Stimulated activated CD4-positive, alpha-beta T cell treated with anti-CD3 and anti-CD28 coated beads, Interleukin-2, amount 100 ng/mL, for 24 hours (primary cell): Measurements from ENCODE around the gene CLTC.

Source experiments
- DNase-seq, 2 donors: peaks; one replicate each; pipeline ENCODE4 v3.0.0-alpha.2; 2020

Gene CLTC

GRCh38 chr17:59688008-59688407, 68.3 kb downstream of the CLTC start:
- DNase-seq: no peak

- no peak for DNase-seq
Observed at GRCh38 chr17:59688496-59688895, 68.8 kb downstream of the CLTC start.

- no peak for DNase-seq
Observed at GRCh38 chr17:59693582-59693981, 73.9 kb downstream of the CLTC start.

GRCh38 chr17:59694344-59694743, 74.6 kb downstream of the CLTC start:
- no peak for DNase-seq

GRCh38 chr17:59695945-59696681, 76.4 kb downstream of the CLTC start:
- DNase-seq: no peak

- no peak for DNase-seq
Observed at GRCh38 chr17:59696682-59697277, 77.1 kb downstream of the CLTC start.

GRCh38 chr17:59698143-59698542, 78.4 kb downstream of the CLTC start:
- no peak for DNase-seq

GRCh38 chr17:59699218-59699617, 79.5 kb downstream of the CLTC start:
- DNase-seq: no peak

- DNase-seq: no peak
Observed at GRCh38 chr17:59699786-59700185, 80.1 kb downstream of the CLTC start.

GRCh38 chr17:59702304-59702703, 82.6 kb downstream of the CLTC start:
- DNase-seq: no peak

GRCh38 chr17:59707149-59707970, 87.7 kb downstream of the CLTC start, which contains the start of the genes PTRH2 and VMP1:
Gene PTRH2 (minus strand): TSS chr17:59707430. CDS start chr17:59697978, 9,452 bp downstream.
Gene VMP1 (plus strand): TSS chr17:59707654. CDS start chr17:59731447, 23,793 bp downstream.
- peak; percentile 93 for DNase-seq

GRCh38 chr17:59707971-59708430, 88.3 kb downstream of the CLTC start:
- no peak for DNase-seq

- DNase-seq: no peak
Observed at GRCh38 chr17:59711936-59712335, 92.2 kb downstream of the CLTC start.

GRCh38 chr17:59712862-59713261, 93.2 kb downstream of the CLTC start:
- DNase-seq: no peak

- DNase-seq: no peak
Observed at GRCh38 chr17:59714255-59714654, 94.6 kb downstream of the CLTC start.

GRCh38 chr17:59716427-59716826, 96.7 kb downstream of the CLTC start:
- no peak for DNase-seq

- DNase-seq: no peak
Observed at GRCh38 chr17:59719526-59719925, 99.8 kb downstream of the CLTC start.

- no peak for DNase-seq
Observed at GRCh38 chr17:59722623-59723022, 102.9 kb downstream of the CLTC start.

GRCh38 chr17:59723041-59723440, 103.3 kb downstream of the CLTC start:
- no peak for DNase-seq

- no peak for DNase-seq
Observed at GRCh38 chr17:59723607-59724006, 103.9 kb downstream of the CLTC start.

GRCh38 chr17:59725691-59726090, 106.0 kb downstream of the CLTC start:
- no peak for DNase-seq

GRCh38 chr17:59727817-59728533, 108.3 kb downstream of the CLTC start:
- DNase-seq: no peak
